K562 (cell line): ENCODE measurements around the gene PPARG. TPM values are rescaled to one million over a fixed set of nuclear protein-coding genes. Genes with fewer than 3 reads are reported as not detected.

ENCODE experiments used
- ATAC-seq: fragments of 200-7000 bp; cut with Tn5 transposase; 3 replicates; pipeline ENCODE4 v1.9.1; 2020; ENCODE audit warnings: moderate library complexity
- BruUV-seq: library from RNA; stranded (reverse); fragments of 400-500 nt; replicated peaks from 2 replicates; lab custom pipeline; 2021; lab: Mats Ljungman, UMichigan
- CTCF ChIA-PET: fragments of 300-600 bp; formaldehyde crosslinking; extraction: SDS; loops from one replicate; lab custom pipeline; 2021; ENCODE audit warnings: low intra/inter-chr PET ratio; lab: Yijun Ruan, JAX
- POLR2A ChIA-PET: fragments of 300-600, 350-650 bp; sonication (Branson Sonifier 250); formaldehyde crosslinking; extraction: SDS; loops from one replicate; lab custom pipeline; 2021; ENCODE audit warnings: antibody characterized with exemption, inconsistent platforms; lab: Yijun Ruan, JAX
- DNase-seq, 4 experiments: peaks; one replicate each; pipeline versions ENCODE4 v3.0.0 to v3.0.0-alpha.2; 2011 to 2018; ENCODE audit warnings: low spot score in 3 of 4, mixed read lengths in 3 of 4; ENCODE audit errors: extremely low read depth in 1 of 4
- FAIRE-seq: peaks from 2 replicates; lab custom pipeline; 2011; peaks lifted over from hg19 to GRCh38; lab: Jason Lieb, UNC
- H2AFZ ChIP-seq: 2 replicates; pipeline ENCODE4 v1.6.0; 2011; ENCODE audit warnings: low read depth, low read length, control low read depth, inconsistent platforms
- H3K27ac ChIP-seq: fragments of 200-600 bp; 3 replicates; pipeline ENCODE4 v1.8.0; 2011; ENCODE audit warnings: low read depth, mild to moderate bottlenecking, control low read depth, inconsistent platforms, low read length, moderate library complexity, mixed read lengths; ENCODE audit errors: extremely low read depth
- H3K27me3 ChIP-seq, 2 experiments: fragments of 300-600 bp in 1 of 2; 2 replicates in 1 of 2; 3 replicates in 1 of 2; pipeline versions ENCODE4 v1.6.0 to v1.8.0; 2011; ENCODE audit warnings: inconsistent platforms in 2 of 2, low read length in 2 of 2, mild to moderate bottlenecking in 1 of 2, mixed read lengths in 1 of 2, moderate library complexity in 1 of 2; ENCODE audit not compliant: control insufficient read depth in 2 of 2, insufficient read depth in 2 of 2
- H3K36me3 ChIP-seq: fragments of 300-600 bp; 3 replicates; pipeline ENCODE4 v1.8.0; 2011; ENCODE audit warnings: mild to moderate bottlenecking, low read length, inconsistent platforms; ENCODE audit not compliant: control insufficient read depth, insufficient read depth
- H3K4me1 ChIP-seq, 2 experiments: fragments of 200-600 bp in 1 of 2; replicated peaks in 1 of 2; 2 replicates in 1 of 2; 3 replicates in 1 of 2; pipeline versions ENCODE4 v1.5.1 to v1.8.0; 2011; ENCODE audit warnings: inconsistent platforms in 2 of 2, low read length in 2 of 2, mild to moderate bottlenecking in 1 of 2, mixed read lengths in 1 of 2, moderate library complexity in 1 of 2; ENCODE audit not compliant: control insufficient read depth in 2 of 2, insufficient read depth in 2 of 2
- H3K4me2 ChIP-seq: 2 replicates; pipeline ENCODE4 v1.6.1; 2011; ENCODE audit warnings: low read length, control low read depth, inconsistent platforms, mixed read lengths; ENCODE audit not compliant: insufficient read depth
- H3K4me3 ChIP-seq: fragments of 200-600 bp; sonication (generic), shearing (Covaris generic); 2 replicates; pipeline ENCODE4 v1.5.1; 2016; ENCODE audit warnings: control low read depth, inconsistent platforms
- H3K79me2 ChIP-seq: fragments of 200-600 bp; 3 replicates; pipeline ENCODE4 v1.8.0; 2011; ENCODE audit warnings: low read length, inconsistent platforms; ENCODE audit not compliant: control insufficient read depth, insufficient read depth
- H3K9ac ChIP-seq, 2 experiments: 2 replicates each; pipeline versions ENCODE4 v1.6.0 to v1.6.1; 2011; ENCODE audit warnings: low read depth in 2 of 2, low read length in 2 of 2, control low read depth in 1 of 2, inconsistent platforms in 1 of 2, mild to moderate bottlenecking in 1 of 2, mixed read lengths in 1 of 2; ENCODE audit not compliant: insufficient read depth in 1 of 2
- H3K9me1 ChIP-seq: one replicate; pipeline ENCODE4 v1.6.0; 2011; ENCODE audit warnings: inconsistent platforms, mild to moderate bottlenecking, low read length, moderate library complexity; ENCODE audit not compliant: control insufficient read depth, insufficient read depth
- H3K9me3 ChIP-seq: replicated peaks from 2 replicates; pipeline ENCODE4 v1.5.1; 2011; ENCODE audit warnings: low read depth, low read length, inconsistent platforms; ENCODE audit not compliant: control insufficient read depth, insufficient read depth
- H4K20me1 ChIP-seq: replicated peaks from 2 replicates; pipeline ENCODE4 v1.6.1; 2011; ENCODE audit warnings: low read length, inconsistent platforms, mixed read lengths; ENCODE audit not compliant: control insufficient read depth, insufficient read depth
- CEBPZ ChIP-seq: fragments of 150-350 bp; IDR thresholded peaks from 2 replicates; pipeline ENCODE4 v1.6.1; 2014; ENCODE audit warnings: low read depth, mild to moderate bottlenecking, low read length, borderline replicate concordance
- E2F1 ChIP-seq: sonication (generic); formaldehyde crosslinking; IDR thresholded peaks from 2 replicates; pipeline ENCODE4 v1.8.1; 2023; ENCODE audit warnings: mild to moderate bottlenecking, missing genetic modification reagents, moderate library complexity
- HBP1 ChIP-seq: fragments of 450-650 bp; formaldehyde crosslinking; IDR thresholded peaks from 2 replicates; pipeline ENCODE4 v1.4.0; 2022; ENCODE audit warnings: missing genetic modification characterization
- HMGXB4 ChIP-seq: sonication (generic); formaldehyde crosslinking; IDR thresholded peaks from 2 replicates; pipeline ENCODE4 v1.8.1; 2023; ENCODE audit warnings: mild to moderate bottlenecking, missing genetic modification reagents
- NFRKB ChIP-seq: fragments of 450-650 bp; IDR thresholded peaks from 2 replicates; pipeline ENCODE4 v1.6.1; 2016; ENCODE audit warnings: low read depth
- PHTF2 ChIP-seq: fragments of 250-450 bp; sonication (Bioruptor Pico); IDR thresholded peaks from 2 replicates; pipeline ENCODE4 v1.5.0; 2021; ENCODE audit warnings: mild to moderate bottlenecking
- SNAPC5 ChIP-seq: fragments of 250-450 bp; sonication (Bioruptor Pico); IDR thresholded peaks from 2 replicates; pipeline ENCODE4 v1.8.0; 2021; ENCODE audit warnings: moderate library complexity, mild to moderate bottlenecking, inconsistent platforms
- SP2 ChIP-seq: IDR thresholded peaks from 2 replicates; pipeline ENCODE4 v1.6.1; 2011; ENCODE audit warnings: mild to moderate bottlenecking, low read depth, low read length, moderate library complexity; ENCODE audit not compliant: poor library complexity, severe bottlenecking; ENCODE audit errors: extremely low read depth
- SRSF1 ChIP-seq: fragments of 200-400 bp; formaldehyde crosslinking; IDR thresholded peaks from 2 replicates; pipeline ENCODE4 v1.6.1; 2017; ENCODE audit warnings: mild to moderate bottlenecking, low read depth, low read length, moderate library complexity
- XRCC4 ChIP-seq: IDR thresholded peaks from one replicate; pipeline ENCODE4 v1.6.1; 2011; ENCODE audit not compliant: insufficient read depth, insufficient read length; ENCODE audit errors: extremely low read depth
- ZNF143 ChIP-seq: sonication (generic); formaldehyde crosslinking; IDR thresholded peaks from 2 replicates; pipeline ENCODE4 v1.9.0; 2022; ENCODE audit warnings: mild to moderate bottlenecking, missing genetic modification reagents
- ZNF197 ChIP-seq: fragments of 200-800 bp; sonication (Bioruptor generic); IDR thresholded peaks from 2 replicates; pipeline ENCODE4 v1.6.1; 2016; ENCODE audit warnings: low read depth, missing genetic modification characterization, missing compliant biosample characterization
- ZNF584 ChIP-seq: fragments of 200-800 bp; sonication (Bioruptor generic); IDR thresholded peaks from 2 replicates; pipeline ENCODE4 v1.6.1; 2016; ENCODE audit warnings: low read depth, mild to moderate bottlenecking, missing genetic modification characterization, missing compliant biosample characterization
- ZNF699 ChIP-seq: fragments of 250-450 bp; sonication (Bioruptor Pico); IDR thresholded peaks from 2 replicates; pipeline ENCODE4 v1.8.0; 2021; ENCODE audit warnings: mild to moderate bottlenecking, moderate library complexity; ENCODE audit not compliant: insufficient replicate concordance
- WGBS: fragments of 100-300 bp; shearing (Covaris generic); methylation state at CpG from one replicate; pipeline ENCODE4 v1.1.6; 2016; ENCODE audit warnings: low coverage, mixed read lengths; ENCODE audit not compliant: insufficient coverage; ENCODE audit errors: missing lambda C conversion rate; 5-methylcytosine and 5-hydroxymethylcytosine counted together
- in situ Hi-C: fragments of 300-500 bp; cut with MboI; formaldehyde crosslinking; loops from 4 replicates; pipeline ENCODE4 v1.15.0; 2018; ENCODE audit warnings: inconsistent platforms, mixed read lengths
- intact Hi-C: fragments of 100-400 bp; cut with micrococcal nuclease; formaldehyde crosslinking; loops from 2 replicates; pipeline ENCODE4 v1.14.2; 2022
- polyA plus RNA-seq, 8 experiments: library from polyadenylated mRNA; depleted of rRNA in 4 of 8; stranded (reverse) in 5 of 8; unstranded in 3 of 8; fragments of >200 nt; fragmentation: Nextera tagmentation in 2 of 8; fragmentation: Illumina TruSeq in 1 of 8; extraction: Ambion mirVana in 2 of 8; extraction: Trizol in 1 of 8; gene quantifications; 2 replicates each; pipeline versions ENCODE4 v1.2.1 to v1.2.3, GENCODE V29; 2011 to 2014; ENCODE audit warnings: inconsistent platforms in 1 of 8, missing spikeins in 1 of 8
- total RNA-seq, 7 experiments: library from RNA; depleted of rRNA in 6 of 7; stranded (reverse); fragments of >200 nt in 6 of 7; fragmentation: Illumina TruSeq in 2 of 7; extraction: Trizol in 2 of 7; gene quantifications; 2 replicates each; pipeline versions ENCODE4 v1.2.1 to v1.2.3, GENCODE V29; 2011 to 2021; ENCODE audit warnings: low replicate concordance in 1 of 7

PPARG gene
- total and polyA plus RNA-seq, 9 of the 15 experiments (the other 6 are each of a cell fraction or from before 2014, with no cell fraction given), result not detected

- intact Hi-C loops, result no loop called here
- Histone ChIP-seq H3K4me2 (no peak overlapping the region), H3K9me3 (no peaks in the 10 kb centered on the region), H3K79me2 (no peaks in the 10 kb centered on the region), H3K27me3 (peaks cover 14 to 54% of the 10 kb centered on the region in 2 experiments), H3K27ac (no peak overlapping the region), H3K4me1 (no peaks in the 10 kb centered on the region), H2AFZ (no peak overlapping the region), H3K36me3 (no peaks in the 10 kb centered on the region), H3K9ac (no peak overlapping the region), H3K9me1 (no peaks in the 10 kb centered on the region), H4K20me1 (0 out of 2 replicates have a peak, but pooled peaks cover 5% of the 10 kb centered on the region), H3K4me3 (no peak overlapping the region)
- 2% methylated on average over 7 of the region's 7 CpGs for WGBS
- FAIRE-seq (no peak), ATAC-seq (no peak; the same call in 2 of the 3 replicates), DNase-seq (no peak)
- ChIA-PET POLR2A (interaction anchor here (0.6 to 1.4 kb wide), 4 partner anchors 10 to 317 kb away, joined by 3 to 5 read pairs (median 3); no protein-coding TSS in a partner anchor), CTCF (no interaction called here)
- no TSS peak for BruUV-seq
- in situ Hi-C loops, result no loop called here
- TF ChIP-seq HMGXB4 (CRISPR knock-in tag), result no peak
- TF ChIP-seq SP2, result no peak
- TF ChIP-seq ZNF584, result no peak
- no peak for TF ChIP-seq CEBPZ
- no peak for TF ChIP-seq ZNF699 (CRISPR knock-in tag)
- TF ChIP-seq NFRKB, result no peak
- TF ChIP-seq ZNF197 (CRISPR knock-in tag), result no peak
- TF ChIP-seq ZNF143 (CRISPR knock-in tag), result no peak
- TF ChIP-seq E2F1 (CRISPR knock-in tag), result no peak
- no peak for TF ChIP-seq SRSF1
- TF ChIP-seq XRCC4, result no peak
- no peak for TF ChIP-seq HBP1 (CRISPR knock-in tag)
- no peak for TF ChIP-seq SNAPC5
- no peak for TF ChIP-seq PHTF2 (CRISPR knock-in tag)
These were observed 166.9 kb downstream of the PPARG start for GRCh38 chr3:12455740-12456139.
